GM23248 (cell line): ENCODE measurements around the gene TMA7.

Experiments used
- EZH2 ChIP-seq: fragments of 200-600 bp; sonication (generic); IDR thresholded peaks from 2 replicates; pipeline ENCODE4 v1.6.1; 2018; ENCODE audit warnings: antibody characterized with exemption, mild to moderate bottlenecking; ENCODE audit not compliant: insufficient read depth, poor library complexity, severe bottlenecking
- EZH2phosphoT487 ChIP-seq: fragments of 200-600 bp; sonication (generic); IDR thresholded peaks from 2 replicates; pipeline ENCODE4 v1.6.1; 2018; ENCODE audit warnings: antibody characterized with exemption, moderate library complexity, mild to moderate bottlenecking, low read depth; ENCODE audit not compliant: insufficient read depth

- TF ChIP-seq EZH2 (no peak), EZH2phosphoT487 (no peak)
Observed at GRCh38 chr3:48426401-48426909, 13.6 kb upstream of the TMA7 start.
